K562 (cell line): ENCODE results near the gene PDE11A. TPM values are rescaled to one million over a fixed set of nuclear protein-coding genes. Genes with fewer than 3 reads are reported as not detected.

Source experiments
- BCOR ChIP-seq: fragments of 450-650 bp; IDR thresholded peaks from 2 replicates; pipeline ENCODE4 v1.6.1; 2016
- BMI1 ChIP-seq: fragments of 150-350 bp; IDR thresholded peaks from 2 replicates; pipeline ENCODE4 v1.6.1; 2014; ENCODE audit warnings: low read length
- CBFA2T2 ChIP-seq: fragments of 450-650 bp; conservative IDR thresholded peaks from 2 replicates; pipeline ENCODE4 v1.6.1; 2017; ENCODE audit warnings: mild to moderate bottlenecking
- DACH1 ChIP-seq: fragments of 450-650 bp; IDR thresholded peaks from 2 replicates; pipeline ENCODE4 v1.6.1; 2018; ENCODE audit not compliant: partially characterized antibody
- DIDO1 ChIP-seq: fragments of 450-650 bp; IDR thresholded peaks from 2 replicates; pipeline ENCODE4 v1.6.1; 2016; ENCODE audit warnings: low read depth, missing biosample characterization, missing genetic modification characterization
- ETV5 ChIP-seq: sonication (generic); formaldehyde crosslinking; IDR thresholded peaks from 2 replicates; pipeline ENCODE4 v1.4.0; 2020; ENCODE audit warnings: low read depth, mild to moderate bottlenecking, missing genetic modification reagents
- FOSL1 ChIP-seq: fragments of 200-800 bp; sonication (Bioruptor generic); conservative IDR thresholded peaks from 2 replicates; pipeline ENCODE4 v1.6.1; 2016; ENCODE audit warnings: missing genetic modification characterization, missing compliant biosample characterization
- GABPA ChIP-seq: fragments of 200-800 bp; sonication (Bioruptor generic); conservative IDR thresholded peaks from 2 replicates; pipeline ENCODE4 v1.6.1; 2016; ENCODE audit warnings: low read depth, missing genetic modification characterization, missing compliant biosample characterization
- HMBOX1 ChIP-seq: sonication (generic); IDR thresholded peaks from 2 replicates; pipeline ENCODE4 v1.6.1; 2016
- HSF4 ChIP-seq: fragments of 250-450 bp; sonication (Bioruptor Pico); IDR thresholded peaks from 2 replicates; pipeline ENCODE4 v2.1.2; 2022; ENCODE audit warnings: mild to moderate bottlenecking, moderate library complexity, borderline replicate concordance
- KDM2B ChIP-seq: fragments of 250-450 bp; sonication (Bioruptor Pico); IDR thresholded peaks from 2 replicates; pipeline ENCODE4 v1.8.0; 2021; ENCODE audit warnings: mild to moderate bottlenecking, moderate library complexity
- MAX ChIP-seq: sonication (generic); formaldehyde crosslinking; IDR thresholded peaks from 2 replicates; pipeline ENCODE4 v1.9.0; 2022; ENCODE audit warnings: mild to moderate bottlenecking, missing genetic modification reagents
- NFRKB ChIP-seq: fragments of 450-650 bp; IDR thresholded peaks from 2 replicates; pipeline ENCODE4 v1.6.1; 2016; ENCODE audit warnings: low read depth
- RERE ChIP-seq: sonication (generic); formaldehyde crosslinking; IDR thresholded peaks from 2 replicates; pipeline ENCODE4 v1.8.0; 2023; ENCODE audit warnings: missing genetic modification reagents, mild to moderate bottlenecking, borderline replicate concordance
- RNF219 ChIP-seq: fragments of 250-450 bp; sonication (Bioruptor Pico); IDR thresholded peaks from 2 replicates; pipeline ENCODE4 v1.5.0; 2022; ENCODE audit warnings: mild to moderate bottlenecking
- SAFB2 ChIP-seq: fragments of 200-400 bp; formaldehyde crosslinking; IDR thresholded peaks from 2 replicates; pipeline ENCODE4 v1.6.1; 2018; ENCODE audit warnings: borderline replicate concordance, low read length, low read depth, moderate library complexity; ENCODE audit not compliant: severe bottlenecking
- SMC3 ChIP-seq: conservative IDR thresholded peaks from 2 replicates; pipeline ENCODE4 v1.6.1; 2011; ENCODE audit warnings: low read depth, low read length, improper control_type of control experiment; ENCODE audit not compliant: insufficient read depth
- ZBTB17 ChIP-seq: fragments of 450-650 bp; formaldehyde crosslinking; IDR thresholded peaks from 2 replicates; pipeline ENCODE4 v1.4.0; 2020; ENCODE audit warnings: mild to moderate bottlenecking
- ZC3H11A ChIP-seq: IDR thresholded peaks from 2 replicates; pipeline ENCODE4 v1.6.1; 2012; ENCODE audit warnings: low read depth, low read length, improper control_type of control experiment
- polyA plus RNA-seq, 8 experiments: library from polyadenylated mRNA; depleted of rRNA in 4 of 8; stranded (reverse) in 5 of 8; unstranded in 3 of 8; fragments of >200 nt; fragmentation: Nextera tagmentation in 2 of 8; fragmentation: Illumina TruSeq in 1 of 8; extraction: Ambion mirVana in 2 of 8; extraction: Trizol in 1 of 8; gene quantifications; 2 replicates each; pipeline versions ENCODE4 v1.2.1 to v1.2.3, GENCODE V29; 2011 to 2014; ENCODE audit warnings: inconsistent platforms in 1 of 8, missing spikeins in 1 of 8
- total RNA-seq, 7 experiments: library from RNA; depleted of rRNA in 6 of 7; stranded (reverse); fragments of >200 nt in 6 of 7; fragmentation: Illumina TruSeq in 2 of 7; extraction: Trizol in 2 of 7; gene quantifications; 2 replicates each; pipeline versions ENCODE4 v1.2.1 to v1.2.3, GENCODE V29; 2011 to 2021; ENCODE audit warnings: low replicate concordance in 1 of 7

PDE11A gene
- total and polyA plus RNA-seq, 9 of the 15 experiments (the other 6 are each of a cell fraction or from before 2014, with no cell fraction given): 3.2 to 22.1 (median 5.7) TPM

GRCh38 chr2:178112202-178113152 lies 39.9 kb upstream of the PDE11A start, which contains the start of gene RBM45 (continued):
- peak; percentile 20; the same call in 1 of the 2 replicates for TF ChIP-seq BCOR
- peak; percentile 95 for TF ChIP-seq GABPA (tag)
- TF ChIP-seq DIDO1 (tag): peak; percentile 86
- peak; percentile 91; the same call in 1 of the 2 replicates for TF ChIP-seq RERE (CRISPR knock-in tag)
- peak; percentile 69 for TF ChIP-seq DACH1
- no peak for TF ChIP-seq SAFB2
- TF ChIP-seq NFRKB: no peak
- peak; percentile 67 for TF ChIP-seq FOSL1 (tag)
- no peak for TF ChIP-seq RNF219 (CRISPR knock-in tag)
- peak; percentile 46; the same call in 1 of the 2 replicates for TF ChIP-seq HMBOX1
- no peak for TF ChIP-seq BMI1
- no peak for TF ChIP-seq HSF4
- no peak for TF ChIP-seq CBFA2T2
- TF ChIP-seq MAX (CRISPR knock-in tag): peak; percentile 35; the same call in 1 of the 2 replicates
- peak; percentile 99 for TF ChIP-seq ETV5 (CRISPR knock-in tag)
- TF ChIP-seq ZBTB17 (CRISPR knock-in tag): peak; percentile 69; the same call in 1 of the 2 replicates
- no peak for TF ChIP-seq ZC3H11A
- TF ChIP-seq SMC3: peak; percentile 87
- TF ChIP-seq KDM2B (CRISPR knock-in tag): no peak
